PC-9 (cell line): ENCODE measurements around the gene ZBTB8B. TPM values are rescaled to one million over a fixed set of nuclear protein-coding genes. Genes with fewer than 3 reads are reported as not detected.

ENCODE experiments used
- BruUV-seq: library from RNA; stranded (reverse); fragments of 400-500 nt; replicated peaks from 2 replicates; lab custom pipeline; 2021; lab: Mats Ljungman, UMichigan
- CTCF ChIA-PET: fragments of 300-600 bp; sonication (Branson Sonifier 250); formaldehyde crosslinking; loops from one replicate; lab custom pipeline; 2022; ENCODE audit warnings: antibody characterized with exemption; lab: Charles Lee
- POLR2A ChIA-PET: fragments of 300-600 bp; sonication (Branson Sonifier 250); formaldehyde crosslinking; loops from one replicate; lab custom pipeline; 2022; ENCODE audit warnings: antibody characterized with exemption; ENCODE audit not compliant: unreplicated experiment; lab: Charles Lee
- DNase-seq, 2 experiments: peaks; one replicate each; pipeline versions ENCODE4 v3.0.0 to v3.0.0-alpha.2; 2015 to 2022; ENCODE audit warnings: mixed read lengths in 1 of 2
- H2AFZ ChIP-seq: fragments of 200-600 bp; sonication (generic); 2 replicates; pipeline ENCODE4 v1.8.1; 2017; ENCODE audit warnings: antibody characterized with exemption
- H3F3A ChIP-seq: fragments of 200-600 bp; sonication (generic); 2 replicates; pipeline ENCODE4 v1.8.1; 2017; ENCODE audit warnings: antibody characterized with exemption, mild to moderate bottlenecking, low read depth; ENCODE audit not compliant: insufficient read depth
- H3K27ac ChIP-seq: fragments of 200-600 bp; sonication (generic); 2 replicates; pipeline ENCODE4 v1.6.1; 2016; ENCODE audit warnings: mixed run types
- H3K27me3 ChIP-seq: fragments of 200-600 bp; sonication (generic); 2 replicates; pipeline ENCODE4 v1.6.1; 2016; ENCODE audit warnings: low read depth, mixed run types; ENCODE audit not compliant: insufficient read depth
- H3K36me3 ChIP-seq: fragments of 200-600 bp; sonication (generic); 2 replicates; pipeline ENCODE4 v1.6.1; 2016; ENCODE audit warnings: low read depth, mixed run types
- H3K4me1 ChIP-seq: fragments of 200-600 bp; sonication (generic); replicated peaks from 2 replicates; pipeline ENCODE4 v1.6.1; 2016; ENCODE audit warnings: mixed run types; ENCODE audit not compliant: insufficient read depth
- H3K4me2 ChIP-seq: fragments of 200-600 bp; sonication (generic); 2 replicates; pipeline ENCODE4 v1.6.1; 2017; ENCODE audit warnings: mixed run types
- H3K4me3 ChIP-seq: fragments of 200-600 bp; sonication (generic); 2 replicates; pipeline ENCODE4 v1.6.1; 2016; ENCODE audit warnings: mixed run types
- H3K79me2 ChIP-seq: fragments of 200-600 bp; sonication (generic); 2 replicates; pipeline ENCODE4 v1.6.1; 2017; ENCODE audit warnings: low read depth, mixed run types
- H3K9me2 ChIP-seq: fragments of 200-600 bp; sonication (generic); 2 replicates; pipeline ENCODE4 v1.8.1; 2017; ENCODE audit warnings: mild to moderate bottlenecking; ENCODE audit not compliant: insufficient read depth
- H3K9me3 ChIP-seq: fragments of 200-600 bp; sonication (generic); 2 replicates; pipeline ENCODE4 v1.8.1; 2016; ENCODE audit warnings: low read depth; ENCODE audit not compliant: insufficient read depth
- H4K20me1 ChIP-seq: fragments of 200-600 bp; sonication (generic); 2 replicates; pipeline ENCODE4 v1.8.1; 2017; ENCODE audit not compliant: insufficient read depth
- CTCF ChIP-seq: fragments of 200-600 bp; sonication (generic); conservative IDR thresholded peaks from 2 replicates; pipeline ENCODE4 v1.6.1; 2017; ENCODE audit warnings: mixed run types, antibody characterized with exemption, mild to moderate bottlenecking, moderate library complexity
- EZH2 ChIP-seq: fragments of 200-600 bp; sonication (generic); IDR thresholded peaks from 2 replicates; pipeline ENCODE4 v1.8.0; 2017; ENCODE audit warnings: antibody characterized with exemption, low read depth
- intact Hi-C: fragments of 100-400 bp; cut with micrococcal nuclease; formaldehyde crosslinking; loops from one replicate; pipeline ENCODE4 v1.10.0; 2022; ENCODE audit not compliant: unreplicated experiment
- total RNA-seq: library from RNA; stranded (reverse); gene quantifications from 2 replicates; pipeline ENCODE4 v1.2.3, GENCODE V29; 2021

The ZBTB8B gene
- total RNA-seq, 1 experiment from 2014 or later = 0.09 TPM

GRCh38 chr1:32501865-32502264, 37.0 kb downstream of the ZBTB8B start:
- H3K27me3 ChIP-seq = no peaks in the 10 kb centered on the region
- no peaks in the 10 kb centered on the region for H3K4me1 ChIP-seq
- H3F3A ChIP-seq = peaks cover 19% of the 10 kb centered on the region; the same call in 1 of the 2 replicates
- TF ChIP-seq CTCF (no peak), EZH2 (no peak)
- ChIA-PET CTCF (no interaction called here), POLR2A (no interaction called here)
- no peak overlapping the region for H2AFZ ChIP-seq
- no peak overlapping the region for H3K4me3 ChIP-seq
- no peaks in the 10 kb centered on the region for H3K36me3 ChIP-seq
- H3K9me3 ChIP-seq = no peaks in the 10 kb centered on the region
- BruUV-seq = no TSS peak
- intact Hi-C loops = no loop called here
- H3K4me2 ChIP-seq = no peak overlapping the region
- no peaks in the 10 kb centered on the region for H3K79me2 ChIP-seq
- no peaks in the 10 kb centered on the region for H3K9me2 ChIP-seq
- no peak for DNase-seq
- H4K20me1 ChIP-seq = no peaks in the 10 kb centered on the region
- H3K27ac ChIP-seq = no peak overlapping the region

- no peaks in the 10 kb centered on the region for H4K20me1 ChIP-seq
These were observed 38.3 kb downstream of the ZBTB8B start for GRCh38 chr1:32503153-32503552.

GRCh38 chr1:32507021-32507420, 42.1 kb downstream of the ZBTB8B start:
- ChIA-PET CTCF (no interaction called here), POLR2A (no interaction called here)
- H3K36me3 ChIP-seq = no peaks in the 10 kb centered on the region
- no peak for DNase-seq
- no peak overlapping the region for H3K27ac ChIP-seq
- H3K27me3 ChIP-seq = no peaks in the 10 kb centered on the region
- H3F3A ChIP-seq = peaks cover under 1% of the 10 kb centered on the region; the same call in 1 of the 2 replicates
- no peaks in the 10 kb centered on the region for H3K9me3 ChIP-seq
- H2AFZ ChIP-seq = no peak overlapping the region
- H4K20me1 ChIP-seq = no peaks in the 10 kb centered on the region
- TF ChIP-seq EZH2 = no peak
- TF ChIP-seq CTCF = no peak
- no peaks in the 10 kb centered on the region for H3K4me1 ChIP-seq
- H3K9me2 ChIP-seq = no peaks in the 10 kb centered on the region
- H3K4me3 ChIP-seq = no peak overlapping the region
- no peak overlapping the region for H3K4me2 ChIP-seq
- no TSS peak for BruUV-seq
- intact Hi-C loops = no loop called here
- H3K79me2 ChIP-seq = no peaks in the 10 kb centered on the region

More at GRCh38 chr1:32503153-32503552, 38.3 kb downstream of the ZBTB8B start:
- H2AFZ ChIP-seq = no peak overlapping the region
- H3K9me3 ChIP-seq = no peaks in the 10 kb centered on the region
- H3K4me3 ChIP-seq = no peak overlapping the region
- H3K36me3 ChIP-seq = no peaks in the 10 kb centered on the region
- TF ChIP-seq CTCF (no peak), EZH2 (no peak)
- no peak overlapping the region for H3K27ac ChIP-seq
- H3K27me3 ChIP-seq = no peaks in the 10 kb centered on the region
- no peak overlapping the region for H3K4me2 ChIP-seq
- ChIA-PET POLR2A (interaction anchor here (0.7 kb wide), 1 partner anchor 17 kb away, joined by 4 read pairs; no protein-coding TSS in a partner anchor), CTCF (interaction anchor here (0.8 kb wide), 1 partner anchor 17 kb away, joined by 3 read pairs; no protein-coding TSS in a partner anchor)
- BruUV-seq = no TSS peak
- no peaks in the 10 kb centered on the region for H3K9me2 ChIP-seq
- no peak for DNase-seq
- peaks cover 19% of the 10 kb centered on the region; the same call in 1 of the 2 replicates for H3F3A ChIP-seq
- no peaks in the 10 kb centered on the region for H3K4me1 ChIP-seq
- no peaks in the 10 kb centered on the region for H3K79me2 ChIP-seq
- intact Hi-C loops = no loop called here
